ENCODE results near the gene APBA1. TPM values are rescaled to one million over a fixed set of nuclear protein-coding genes. Genes with fewer than 3 reads are reported as not detected.

Gene APBA1
- total RNA-seq, 1 donor from 2014 or later, result 6.2 TPM

GRCh38 chr9:69569738-69570451 lies 102.3 kb downstream of the APBA1 start:
- Histone ChIP-seq H3K27ac (no peak overlapping the region), H3K4me3 (no peak overlapping the region), H3K4me1 (no peaks in the 10 kb centered on the region), H3K27me3 (no peaks in the 10 kb centered on the region), H3K36me3 (no peaks in the 10 kb centered on the region), H3K9me3 (no peaks in the 10 kb centered on the region)
- ATAC-seq (no peak), DNase-seq (no peak)
- intact Hi-C loops (cut with DNase I), result no loop called here
- no peak for TF ChIP-seq CTCF (IDR thresholded peaks at IDR 0.05)

- Histone ChIP-seq H3K4me3 (no peak overlapping the region), H3K27ac (no peak overlapping the region), H3K4me1 (no peaks in the 10 kb centered on the region), H3K36me3 (no peaks in the 10 kb centered on the region), H3K27me3 (no peaks in the 10 kb centered on the region), H3K9me3 (no peaks in the 10 kb centered on the region)
- ATAC-seq (no peak), DNase-seq (no peak)
- TF ChIP-seq CTCF (IDR thresholded peaks at IDR 0.05), result no peak
- intact Hi-C loops (cut with DNase I), result no loop called here
Measured at GRCh38 chr9:69564557-69564956, 107.6 kb downstream of the APBA1 start.

- no peaks in the 10 kb centered on the region for H3K4me1 ChIP-seq
- intact Hi-C loops (cut with DNase I), result no loop called here
- TF ChIP-seq CTCF (IDR thresholded peaks at IDR 0.05), result no peak
- H3K27me3 ChIP-seq, result no peaks in the 10 kb centered on the region
- no peaks in the 10 kb centered on the region for H3K9me3 ChIP-seq
- DNase-seq (no peak), ATAC-seq (no peak)
- H3K4me3 ChIP-seq, result no peak overlapping the region
- H3K27ac ChIP-seq, result no peak overlapping the region
- H3K36me3 ChIP-seq, result no peaks in the 10 kb centered on the region
Measured at GRCh38 chr9:69559126-69559525, 113.0 kb downstream of the APBA1 start.

- intact Hi-C loops (cut with DNase I), result no loop called here
- ATAC-seq, result no peak
Measured at GRCh38 chr9:69556707-69557106, 115.5 kb downstream of the APBA1 start.

GRCh38 chr9:69555802-69556201 lies 116.4 kb downstream of the APBA1 start:
- no peak for DNase-seq
- intact Hi-C loops (cut with DNase I), result no loop called here
- no peak for ATAC-seq
- Histone ChIP-seq H3K9me3 (no peaks in the 10 kb centered on the region), H3K4me3 (no peak overlapping the region), H3K27me3 (no peaks in the 10 kb centered on the region), H3K4me1 (no peaks in the 10 kb centered on the region), H3K27ac (no peak overlapping the region), H3K36me3 (no peaks in the 10 kb centered on the region)
- no peak for TF ChIP-seq CTCF (IDR thresholded peaks at IDR 0.05)

More at GRCh38 chr9:69556707-69557106, 115.5 kb downstream of the APBA1 start:
- Histone ChIP-seq H3K4me3 (no peak overlapping the region), H3K27me3 (no peaks in the 10 kb centered on the region), H3K9me3 (no peaks in the 10 kb centered on the region), H3K27ac (no peak overlapping the region), H3K36me3 (no peaks in the 10 kb centered on the region), H3K4me1 (no peaks in the 10 kb centered on the region)
- DNase-seq, result no peak
- TF ChIP-seq CTCF (IDR thresholded peaks at IDR 0.05), result no peak

GRCh38 chr9:69554945-69555344 lies 117.2 kb downstream of the APBA1 start:
- intact Hi-C loops (cut with DNase I), result no loop called here
- ATAC-seq, result no peak
- Histone ChIP-seq H3K4me3 (no peak overlapping the region), H3K27ac (no peak overlapping the region), H3K27me3 (no peaks in the 10 kb centered on the region), H3K4me1 (no peaks in the 10 kb centered on the region), H3K9me3 (no peaks in the 10 kb centered on the region), H3K36me3 (no peaks in the 10 kb centered on the region)
- no peak for TF ChIP-seq CTCF (IDR thresholded peaks at IDR 0.05)
- no peak for DNase-seq
